ENCODE data around the gene PDZD4.
A peak's percentile ranks its signal among the peaks of the same experiment; 100 is the strongest.

Gene PDZD4

GRCh38 chrX:153804100-153804595, 26.2 kb downstream of the PDZD4 start:
- no peak for DNase-seq (ENCODE audit: low read depth)
- no peak overlapping the region for H3K9ac ChIP-seq (ENCODE audit: low read length)
- no peaks in the 10 kb centered on the region for H3K4me1 ChIP-seq (ENCODE audit: control insufficient read depth, insufficient read depth, low read length)
- H3K4me3 ChIP-seq (ENCODE audit: low read length) = no peak overlapping the region
- H3K36me3 ChIP-seq (ENCODE audit: control insufficient read depth, insufficient read depth, low read length, severe bottlenecking) = peaks cover 4% of the 10 kb centered on the region
- peaks cover 12% of the 10 kb centered on the region for H3K27me3 ChIP-seq (replicated peaks; ENCODE audit: control insufficient read depth, insufficient read depth, low read length)
- H3K9me3 ChIP-seq (ENCODE audit: control insufficient read depth, low read length) = peaks cover 3% of the 10 kb centered on the region

- Histone ChIP-seq H3K9me3 (ENCODE audit: control insufficient read depth, low read length) (no peaks in the 10 kb centered on the region), H3K4me3 (ENCODE audit: low read length) (no peak overlapping the region), H3K36me3 (ENCODE audit: control insufficient read depth, insufficient read depth, low read length, severe bottlenecking) (peaks cover 10% of the 10 kb centered on the region), H3K9ac (ENCODE audit: low read length) (no peak overlapping the region), H3K27me3 (replicated peaks; ENCODE audit: control insufficient read depth, insufficient read depth, low read length) (peaks cover 12% of the 10 kb centered on the region), H3K4me1 (ENCODE audit: control insufficient read depth, insufficient read depth, low read length) (no peaks in the 10 kb centered on the region)
- DNase-seq (ENCODE audit: low read depth) = no peak
Observed at GRCh38 chrX:153803211-153804099, 26.9 kb downstream of the PDZD4 start.

GRCh38 chrX:153802513-153803045, 27.8 kb downstream of the PDZD4 start:
- H3K27me3 ChIP-seq (replicated peaks; ENCODE audit: control insufficient read depth, insufficient read depth, low read length) = peaks cover 12% of the 10 kb centered on the region
- no peak for DNase-seq (ENCODE audit: low read depth)
- no peak overlapping the region for H3K9ac ChIP-seq (ENCODE audit: low read length)
- peaks cover 16% of the 10 kb centered on the region for H3K36me3 ChIP-seq (ENCODE audit: control insufficient read depth, insufficient read depth, low read length, severe bottlenecking)
- H3K4me1 ChIP-seq (ENCODE audit: control insufficient read depth, insufficient read depth, low read length) = no peaks in the 10 kb centered on the region
- no peak overlapping the region for H3K4me3 ChIP-seq (ENCODE audit: low read length)
- peaks cover under 1% of the 10 kb centered on the region for H3K9me3 ChIP-seq (ENCODE audit: control insufficient read depth, low read length)

- Histone ChIP-seq H3K9me3 (ENCODE audit: control insufficient read depth, low read length) (peaks cover 5% of the 10 kb centered on the region), H3K9ac (ENCODE audit: low read length) (no peak overlapping the region), H3K4me1 (ENCODE audit: control insufficient read depth, insufficient read depth, low read length) (no peaks in the 10 kb centered on the region), H3K36me3 (ENCODE audit: control insufficient read depth, insufficient read depth, low read length, severe bottlenecking) (peaks cover 22% of the 10 kb centered on the region), H3K4me3 (ENCODE audit: low read length) (no peak overlapping the region), H3K27me3 (replicated peaks; ENCODE audit: control insufficient read depth, insufficient read depth, low read length) (peaks cover 12% of the 10 kb centered on the region)
- DNase-seq (ENCODE audit: low read depth) = no peak
Observed at GRCh38 chrX:153801669-153802068, 28.7 kb downstream of the PDZD4 start.

GRCh38 chrX:153800746-153801145, 29.6 kb downstream of the PDZD4 start:
- peaks cover 5% of the 10 kb centered on the region for H3K9me3 ChIP-seq (ENCODE audit: control insufficient read depth, low read length)
- DNase-seq (ENCODE audit: low read depth) = no peak
- H3K9ac ChIP-seq (ENCODE audit: low read length) = no peak overlapping the region
- peaks cover 7% of the 10 kb centered on the region for H3K4me1 ChIP-seq (ENCODE audit: control insufficient read depth, insufficient read depth, low read length)
- peaks cover 6% of the 10 kb centered on the region for H3K27me3 ChIP-seq (replicated peaks; ENCODE audit: control insufficient read depth, insufficient read depth, low read length)
- H3K4me3 ChIP-seq (ENCODE audit: low read length) = no peak overlapping the region
- peaks cover 22% of the 10 kb centered on the region for H3K36me3 ChIP-seq (ENCODE audit: control insufficient read depth, insufficient read depth, low read length, severe bottlenecking)

- no peak overlapping the region for H3K9ac ChIP-seq (ENCODE audit: low read length)
- no peak for DNase-seq (ENCODE audit: low read depth)
- H3K9me3 ChIP-seq (ENCODE audit: control insufficient read depth, low read length) = peaks cover 5% of the 10 kb centered on the region
- peaks cover 5% of the 10 kb centered on the region for H3K27me3 ChIP-seq (replicated peaks; ENCODE audit: control insufficient read depth, insufficient read depth, low read length)
- no peak overlapping the region for H3K4me3 ChIP-seq (ENCODE audit: low read length)
- peaks cover 11% of the 10 kb centered on the region for H3K4me1 ChIP-seq (ENCODE audit: control insufficient read depth, insufficient read depth, low read length)
- H3K36me3 ChIP-seq (ENCODE audit: control insufficient read depth, insufficient read depth, low read length, severe bottlenecking) = peaks cover 22% of the 10 kb centered on the region
Observed at GRCh38 chrX:153800177-153800722, 30.1 kb downstream of the PDZD4 start.

GRCh38 chrX:153799326-153799725, 31.0 kb downstream of the PDZD4 start:
- Histone ChIP-seq H3K4me3 (ENCODE audit: low read length) (no peak overlapping the region), H3K9ac (ENCODE audit: low read length) (no peak overlapping the region)

GRCh38 chrX:153797415-153798015, 32.8 kb downstream of the PDZD4 start:
- H3K9ac ChIP-seq (ENCODE audit: low read length) = no peak overlapping the region
- H3K27me3 ChIP-seq (replicated peaks; ENCODE audit: control insufficient read depth, insufficient read depth, low read length) = peaks cover 5% of the 10 kb centered on the region
- DNase-seq (ENCODE audit: low read depth) = no peak
- peaks cover 17% of the 10 kb centered on the region for H3K4me1 ChIP-seq (ENCODE audit: control insufficient read depth, insufficient read depth, low read length)
- peaks cover 22% of the 10 kb centered on the region for H3K36me3 ChIP-seq (ENCODE audit: control insufficient read depth, insufficient read depth, low read length, severe bottlenecking)
- peaks cover 5% of the 10 kb centered on the region for H3K9me3 ChIP-seq (ENCODE audit: control insufficient read depth, low read length)
- H3K4me3 ChIP-seq (ENCODE audit: low read length) = no peak overlapping the region

More at GRCh38 chrX:153799326-153799725, 31.0 kb downstream of the PDZD4 start:
- Histone ChIP-seq H3K4me1 (ENCODE audit: control insufficient read depth, insufficient read depth, low read length) (peaks cover 11% of the 10 kb centered on the region), H3K27me3 (replicated peaks; ENCODE audit: control insufficient read depth, insufficient read depth, low read length) (peaks cover 5% of the 10 kb centered on the region), H3K9me3 (ENCODE audit: control insufficient read depth, low read length) (peaks cover 5% of the 10 kb centered on the region), H3K36me3 (ENCODE audit: control insufficient read depth, insufficient read depth, low read length, severe bottlenecking) (peaks cover 22% of the 10 kb centered on the region)
- DNase-seq (ENCODE audit: low read depth) = no peak

- Histone ChIP-seq H3K9me3 (ENCODE audit: control insufficient read depth, low read length) (peaks cover 5% of the 10 kb centered on the region), H3K4me3 (ENCODE audit: low read length) (peak overlapping the region; percentile 87)
- DNase-seq (ENCODE audit: low read depth) = peak; percentile 26
Observed at GRCh38 chrX:153794897-153795816, 35.2 kb downstream of the PDZD4 start.

GRCh38 chrX:153794018-153794896, 36.1 kb downstream of the PDZD4 start, which contains the start of the genes IDH3G and SSR4:
IDH3G (minus strand) TSS chrX:153794375; CDS start chrX:153794326, 49 bp downstream.
SSR4 (plus strand) TSS chrX:153794668; CDS start chrX:153794688, 20 bp downstream.
- peaks cover 24% of the 10 kb centered on the region for H3K36me3 ChIP-seq (ENCODE audit: control insufficient read depth, insufficient read depth, low read length, severe bottlenecking)
- H3K9ac ChIP-seq (ENCODE audit: low read length) = peak within 1 kb of the TSS; percentile 92

More at GRCh38 chrX:153794897-153795816, 35.2 kb downstream of the PDZD4 start:
- H3K4me1 ChIP-seq (ENCODE audit: control insufficient read depth, insufficient read depth, low read length) = peaks cover 18% of the 10 kb centered on the region
- peak overlapping the region; percentile 91 for H3K9ac ChIP-seq (ENCODE audit: low read length)
- H3K27me3 ChIP-seq (replicated peaks; ENCODE audit: control insufficient read depth, insufficient read depth, low read length) = no peaks in the 10 kb centered on the region
- H3K36me3 ChIP-seq (ENCODE audit: control insufficient read depth, insufficient read depth, low read length, severe bottlenecking) = peaks cover 22% of the 10 kb centered on the region

More at GRCh38 chrX:153794018-153794896, 36.1 kb downstream of the PDZD4 start, which contains the start of the genes IDH3G and SSR4:
- H3K4me3 ChIP-seq (ENCODE audit: low read length) = peak within 1 kb of the TSS; percentile 87
- H3K9me3 ChIP-seq (ENCODE audit: control insufficient read depth, low read length) = peaks cover 5% of the 10 kb centered on the region
- DNase-seq (ENCODE audit: low read depth) = peak; percentile 94
- H3K4me1 ChIP-seq (ENCODE audit: control insufficient read depth, insufficient read depth, low read length) = peaks cover 18% of the 10 kb centered on the region
- no peaks in the 10 kb centered on the region for H3K27me3 ChIP-seq (replicated peaks; ENCODE audit: control insufficient read depth, insufficient read depth, low read length)
